RPMI7951 (cell line): ENCODE results near the gene MBOAT1. TPM values are rescaled to one million over a fixed set of nuclear protein-coding genes. Genes with fewer than 3 reads are reported as not detected.
A peak's percentile ranks its signal among the peaks of the same experiment; 100 is the strongest.

Experiments used
- DNase-seq: peaks from one replicate; pipeline ENCODE4 v3.0.0-alpha.2; 2012; ENCODE audit warnings: low read depth
- total RNA-seq: library from RNA; depleted of rRNA; stranded (reverse); fragments of >200 nt; shearing (Covaris generic); gene quantifications from 2 replicates; pipeline ENCODE4 v1.2.3, GENCODE V29; 2014

The MBOAT1 gene
- total RNA-seq, 1 experiment from 2014 or later = 20.5 TPM

GRCh38 chr6:20105838-20106237, 106.4 kb downstream of the MBOAT1 start:
- DNase-seq = no peak

GRCh38 chr6:20104696-20105095, 107.6 kb downstream of the MBOAT1 start:
- no peak for DNase-seq

- no peak for DNase-seq
Observed at GRCh38 chr6:20102397-20103073, 109.7 kb downstream of the MBOAT1 start.

GRCh38 chr6:20099156-20099555, 113.1 kb downstream of the MBOAT1 start:
- DNase-seq = no peak

- no peak for DNase-seq
Observed at GRCh38 chr6:20098267-20098876, 113.9 kb downstream of the MBOAT1 start.

- no peak for DNase-seq
Observed at GRCh38 chr6:20096536-20096935, 115.7 kb downstream of the MBOAT1 start.

GRCh38 chr6:20095436-20095835, 116.8 kb downstream of the MBOAT1 start:
- DNase-seq = peak; percentile 5

- DNase-seq = peak; percentile 49
Observed at GRCh38 chr6:20092071-20092566, 120.2 kb downstream of the MBOAT1 start.

GRCh38 chr6:20086992-20087391, 125.3 kb downstream of the MBOAT1 start:
- DNase-seq = no peak

GRCh38 chr6:20085817-20086216, 126.5 kb downstream of the MBOAT1 start:
- DNase-seq = no peak

- no peak for DNase-seq
Observed at GRCh38 chr6:20084411-20084810, 127.9 kb downstream of the MBOAT1 start.

GRCh38 chr6:20071998-20072397, 140.3 kb downstream of the MBOAT1 start:
- no peak for DNase-seq

- no peak for DNase-seq
Observed at GRCh38 chr6:20070047-20070446, 142.2 kb downstream of the MBOAT1 start.

GRCh38 chr6:20069021-20069522, 143.2 kb downstream of the MBOAT1 start:
- no peak for DNase-seq

GRCh38 chr6:20068421-20068988, 143.8 kb downstream of the MBOAT1 start:
- no peak for DNase-seq

GRCh38 chr6:20061952-20062351, 150.3 kb downstream of the MBOAT1 start:
- DNase-seq = no peak

- DNase-seq = no peak
Observed at GRCh38 chr6:20060252-20060651, 152.0 kb downstream of the MBOAT1 start.

- DNase-seq = no peak
Observed at GRCh38 chr6:20058912-20059311, 153.4 kb downstream of the MBOAT1 start.

- DNase-seq = no peak
Observed at GRCh38 chr6:20058121-20058905, 154.0 kb downstream of the MBOAT1 start.

- DNase-seq = peak; percentile 34
Observed at GRCh38 chr6:20056350-20056992, 155.8 kb downstream of the MBOAT1 start.

- DNase-seq = no peak
Observed at GRCh38 chr6:20055916-20056315, 156.4 kb downstream of the MBOAT1 start.
